Skeletal muscle tissue (tissue), 5 donors: ENCODE data around the gene NOP58. TPM values are rescaled to one million over a fixed set of nuclear protein-coding genes. Genes with fewer than 3 reads are reported as not detected.
A peak's percentile ranks its signal among the peaks of the same experiment; 100 is the strongest.

Source experiments
- H3K27ac ChIP-seq: one replicate; pipeline ENCODE4 v1.7.0; 2013; ENCODE audit warnings: mild to moderate bottlenecking, low read depth, low read length, inconsistent platforms
- H3K27me3 ChIP-seq, 3 donors: one replicate each; pipeline ENCODE4 v1.7.0; 2013; ENCODE audit warnings: low read length in 3 of 3; ENCODE audit not compliant: control insufficient read depth in 3 of 3, insufficient read depth in 3 of 3
- H3K36me3 ChIP-seq, 3 donors: one replicate each; pipeline ENCODE4 v1.7.0; 2013; ENCODE audit warnings: low read length in 3 of 3; ENCODE audit not compliant: control insufficient read depth in 3 of 3, insufficient read depth in 3 of 3
- H3K4me1 ChIP-seq, 3 donors: one replicate each; pipeline ENCODE4 v1.7.0; 2013; ENCODE audit warnings: low read length in 3 of 3, mild to moderate bottlenecking in 3 of 3; ENCODE audit not compliant: control insufficient read depth in 3 of 3, insufficient read depth in 3 of 3
- H3K4me3 ChIP-seq, 3 donors: one replicate each; pipeline ENCODE4 v1.7.0; 2013; ENCODE audit warnings: low read length in 3 of 3
- H3K9ac ChIP-seq, 3 donors: one replicate each; pipeline ENCODE4 v1.7.0; 2013; ENCODE audit warnings: low read length in 3 of 3, mild to moderate bottlenecking in 3 of 3, moderate library complexity in 2 of 3, low read depth in 1 of 3
- H3K9me3 ChIP-seq, 3 donors: one replicate each; pipeline ENCODE4 v1.7.0; 2013; ENCODE audit warnings: low read length in 3 of 3; ENCODE audit not compliant: control insufficient read depth in 3 of 3
- small RNA-seq: library from RNA; depleted of rRNA; stranded (forward); fragments of <200 nt; gene quantifications from one replicate; pipeline ENCODE3, GENCODE V24; 2014
- total RNA-seq: library from RNA; depleted of rRNA; stranded (reverse); fragments of >200 nt; gene quantifications from one replicate; pipeline ENCODE4 v1.2.3, GENCODE V29; 2014
- donor health status: Osteomylitis.

Gene NOP58
- total RNA-seq, 1 donor from 2014 or later: 49.6 TPM

DNA sequence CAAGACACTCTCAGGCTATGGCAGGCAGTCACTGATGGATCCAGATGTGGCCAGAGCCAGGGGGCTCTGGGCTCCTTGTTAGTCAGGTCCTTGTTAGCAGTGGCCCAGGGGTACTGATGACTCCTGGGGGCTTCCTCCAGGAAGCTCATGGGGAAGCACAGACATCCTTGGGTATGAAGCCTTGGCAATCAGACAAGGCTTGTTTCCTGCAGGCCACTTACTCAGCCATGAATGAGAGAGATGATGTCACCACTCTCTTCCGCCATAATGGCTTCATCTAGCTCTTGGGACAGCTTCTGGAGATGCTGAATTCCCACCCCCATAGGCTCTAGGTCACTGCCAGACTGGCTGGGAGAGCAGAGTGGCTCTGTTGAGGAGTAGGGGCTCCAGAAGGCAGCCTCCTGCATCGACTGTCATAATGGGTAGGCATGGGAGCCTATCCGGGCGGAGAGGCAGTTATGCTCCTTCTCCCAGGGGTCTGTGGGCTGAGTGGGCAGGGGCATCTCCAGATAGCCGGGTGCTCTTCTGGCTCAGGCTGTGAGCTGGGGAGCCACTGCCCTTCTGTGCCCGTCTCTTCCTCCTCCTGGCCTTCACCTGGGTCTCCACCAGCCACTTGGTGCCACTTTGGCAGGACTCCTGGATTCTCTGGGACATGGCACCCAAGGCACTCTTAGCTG is 70.4 kb downstream of the NOP58 start:
- no peak overlapping the region for H3K9ac ChIP-seq
- H3K9me3 ChIP-seq: no peaks in the 10 kb centered on the region
- no peak overlapping the region for H3K27ac ChIP-seq
- no peak overlapping the region for H3K4me3 ChIP-seq
- no peaks in the 10 kb centered on the region for H3K27me3 ChIP-seq
- H3K36me3 ChIP-seq: no peaks in the 10 kb centered on the region
- no peaks in the 10 kb centered on the region for H3K4me1 ChIP-seq

DNA sequence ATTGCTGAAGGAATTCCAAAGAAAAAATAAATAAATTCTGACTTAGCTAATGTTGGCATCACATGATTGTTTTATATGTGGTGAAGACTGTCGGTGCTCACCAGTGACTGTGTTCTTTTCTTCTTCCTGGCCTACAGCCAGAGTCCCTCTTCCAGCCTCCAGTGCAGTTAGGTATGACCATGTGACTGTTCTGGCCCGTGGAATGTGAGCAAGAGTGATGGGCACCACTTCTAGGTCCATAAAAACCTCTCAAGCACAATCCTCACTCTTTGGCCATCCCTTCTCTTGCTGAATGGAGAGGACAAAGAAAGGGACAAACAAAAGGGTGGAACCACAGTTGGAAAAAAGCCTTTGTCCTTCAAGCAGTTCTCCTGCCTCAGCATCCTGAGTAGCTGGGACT is 71.6 kb downstream of the NOP58 start:
- H3K36me3 ChIP-seq: no peaks in the 10 kb centered on the region
- no peak overlapping the region for H3K27ac ChIP-seq

DNA sequence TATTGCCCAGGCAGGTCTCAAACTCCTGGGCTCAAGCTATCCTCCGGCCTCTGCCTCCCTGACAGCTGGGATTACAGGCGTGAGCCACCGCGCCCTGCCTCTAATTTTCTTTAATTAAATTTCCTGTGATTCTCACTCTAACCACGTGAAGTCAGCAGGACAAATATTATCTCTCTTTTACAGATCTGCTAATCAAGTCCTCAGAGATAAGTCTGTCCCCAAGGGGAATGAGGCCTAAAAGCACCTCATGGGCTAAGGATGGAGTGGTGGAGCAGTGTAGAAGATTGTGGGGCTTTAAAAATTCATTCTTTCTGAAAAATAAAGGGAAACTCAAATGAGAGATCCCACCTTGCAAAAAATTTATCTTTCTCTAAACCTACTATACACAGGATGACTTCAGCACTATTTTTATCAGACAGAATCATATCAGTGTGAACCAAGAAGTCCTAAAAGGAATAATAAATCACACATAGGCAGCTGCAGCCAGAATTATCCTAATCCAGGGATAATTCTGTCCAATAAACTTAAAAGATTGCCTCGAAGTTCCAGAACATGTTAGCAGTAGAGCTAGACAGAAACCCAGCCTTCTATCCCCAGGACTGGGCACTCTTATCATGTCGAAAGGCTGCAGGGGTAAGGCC is 72.3 kb downstream of the NOP58 start:
- no peaks in the 10 kb centered on the region for H3K36me3 ChIP-seq
- no peaks in the 10 kb centered on the region for H3K4me1 ChIP-seq
- H3K4me3 ChIP-seq: no peak overlapping the region
- no peak overlapping the region for H3K9ac ChIP-seq
- no peaks in the 10 kb centered on the region for H3K9me3 ChIP-seq
- H3K27ac ChIP-seq: no peak overlapping the region
- H3K27me3 ChIP-seq: no peaks in the 10 kb centered on the region

More for the DNA sequence above, 71.6 kb downstream of the NOP58 start:
- Histone ChIP-seq H3K4me1 (no peaks in the 10 kb centered on the region), H3K27me3 (no peaks in the 10 kb centered on the region), H3K9me3 (no peaks in the 10 kb centered on the region), H3K9ac (no peak overlapping the region), H3K4me3 (no peak overlapping the region)

DNA sequence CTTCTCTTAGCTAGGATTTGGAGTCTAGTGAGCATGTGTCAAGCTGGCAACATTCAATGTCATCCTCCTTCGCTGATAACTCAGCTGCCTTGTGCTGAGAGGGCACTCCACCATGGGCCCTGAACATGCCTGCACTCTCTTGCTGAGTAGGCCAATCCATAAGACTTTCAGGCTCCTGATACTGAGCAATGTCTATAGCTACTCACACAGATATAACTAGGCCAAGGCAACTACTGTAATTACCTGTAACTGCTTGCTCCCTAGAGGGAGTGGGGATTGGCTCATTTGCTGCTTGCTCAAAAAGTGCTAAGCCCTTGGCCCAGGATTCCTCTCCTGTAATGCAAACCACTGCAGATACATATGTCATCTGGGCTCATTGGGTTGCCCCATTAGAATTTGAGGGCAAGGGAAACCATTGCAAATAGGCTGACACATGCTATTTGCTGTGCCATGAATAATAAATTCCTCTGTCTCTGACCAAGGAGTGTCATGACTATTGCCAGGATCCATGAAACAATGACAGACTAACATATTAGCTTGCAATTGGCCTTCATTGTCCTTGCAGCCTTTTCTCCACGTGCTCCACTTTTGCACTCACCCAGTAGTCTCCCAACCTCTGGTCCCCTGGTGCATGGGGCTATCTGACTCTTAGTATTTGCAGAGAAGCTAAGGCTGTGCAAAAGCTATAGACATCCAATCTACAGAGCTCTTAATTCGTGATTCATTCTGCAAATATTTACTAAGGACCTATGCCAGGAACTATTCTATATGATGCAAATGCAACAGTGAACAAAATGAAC is 73.7 kb downstream of the NOP58 start:
- Histone ChIP-seq H3K9me3 (no peaks in the 10 kb centered on the region), H3K9ac (no peak overlapping the region), H3K4me1 (no peaks in the 10 kb centered on the region), H3K36me3 (no peaks in the 10 kb centered on the region), H3K4me3 (no peak overlapping the region), H3K27ac (no peak overlapping the region), H3K27me3 (no peaks in the 10 kb centered on the region)

DNA sequence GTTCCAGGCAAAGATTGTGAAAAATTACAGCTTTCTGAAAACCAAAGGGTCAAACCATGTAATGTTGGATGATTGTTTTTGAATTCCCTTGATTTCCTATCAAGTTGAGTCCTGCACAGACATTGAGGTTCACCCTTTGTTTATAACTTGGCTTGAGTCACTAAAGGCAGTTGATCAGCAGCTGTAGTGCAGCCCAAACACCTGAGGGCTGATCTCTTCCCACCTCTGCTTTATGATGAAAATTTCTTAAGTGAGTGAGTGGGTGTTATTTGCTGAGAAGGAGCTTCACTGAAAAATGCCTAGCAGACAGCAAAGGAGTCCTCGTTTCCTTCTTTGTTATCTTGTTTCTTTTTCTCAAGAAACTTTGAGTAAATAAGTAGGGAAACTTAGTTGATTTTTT is 78.6 kb downstream of the NOP58 start:
- no peaks in the 10 kb centered on the region for H3K4me1 ChIP-seq
- no peaks in the 10 kb centered on the region for H3K27me3 ChIP-seq
- no peaks in the 10 kb centered on the region for H3K9me3 ChIP-seq
- H3K27ac ChIP-seq: no peak overlapping the region
- H3K9ac ChIP-seq: no peak overlapping the region
- H3K4me3 ChIP-seq: no peak overlapping the region
- H3K36me3 ChIP-seq: no peaks in the 10 kb centered on the region

DNA sequence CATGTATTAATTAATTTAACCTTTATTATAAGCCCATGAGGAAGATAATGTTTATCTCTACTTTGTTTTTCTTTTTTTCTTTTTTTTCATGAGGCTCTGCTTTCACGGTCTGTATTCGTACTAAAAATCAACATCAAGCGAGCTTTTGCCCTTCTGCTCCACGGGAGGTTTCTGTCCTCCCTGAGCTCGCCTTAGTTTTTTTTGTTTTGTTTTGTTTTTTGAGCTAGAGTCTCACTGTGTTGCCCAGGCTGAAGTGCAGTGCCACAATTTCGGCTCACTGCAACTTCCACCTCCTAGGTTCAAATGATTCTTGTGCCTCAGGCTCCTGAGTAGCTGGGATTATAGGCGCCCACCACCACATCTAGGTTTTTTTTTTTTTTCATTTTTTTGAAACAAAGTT is 80.6 kb downstream of the NOP58 start:
- Histone ChIP-seq H3K4me3 (no peak overlapping the region), H3K27ac (no peak overlapping the region), H3K9me3 (no peaks in the 10 kb centered on the region), H3K4me1 (no peaks in the 10 kb centered on the region), H3K36me3 (no peaks in the 10 kb centered on the region), H3K27me3 (no peaks in the 10 kb centered on the region), H3K9ac (no peak overlapping the region)

Small RNA genes lying within 50 kb of the gene (small RNA-seq; reads per million reads assigned to genes)
- gene AC079354.2: not detected
- not detected for gene RF00575
- gene RN7SL753P: not detected
- 5.3 reads per million, percentile 90 among the genes with 10 or more reads in this experiment for gene SNORD11
- gene SNORD11B: 14.6 reads per million, percentile 93 among the genes with 10 or more reads in this experiment
- gene SNORD70: 79.9 reads per million, percentile 96 among the genes with 10 or more reads in this experiment

Other genes starting within 250 kb of the NOP58 start
- gene FZD7, start 231.9 kb upstream of the NOP58 start, total RNA-seq: 42.8 TPM
- gene KIAA2012, start 192.5 kb upstream of the NOP58 start, total RNA-seq: under 0.01 TPM
- 65.2 TPM for gene SUMO1, start 27.2 kb upstream of the NOP58 start, total RNA-seq
- gene BMPR2, start 110.6 kb downstream of the NOP58 start, total RNA-seq: 24.0 TPM